ENCODE measurements around the gene LAX1.

- TF ChIP-seq POLR2A (IDR thresholded peaks at IDR 0.05; ENCODE audit: low read length) (no peak), GATA1 (IDR thresholded peaks at IDR 0.05; ENCODE audit: low read depth, low read length) (no peak)
These were observed 29.9 kb downstream of the LAX1 start for GRCh38 chr1:203794764-203795440.

Data from erythroblast (primary cell).